Measurements from ENCODE around the gene EXOC3L1. TPM values are rescaled to one million over a fixed set of nuclear protein-coding genes. Genes with fewer than 3 reads are reported as not detected.

EXOC3L1 gene
- total RNA-seq, 4 donors from 2014 or later = 0.29 to 5.1 (median 1.8) TPM

GRCh38 chr16:67169011-67169451, 20.9 kb downstream of the EXOC3L1 start:
- Histone ChIP-seq H3K27me3 (no peaks in the 10 kb centered on the region), H3K4me1 (peaks cover 0 to 15% of the 10 kb centered on the region in 2 donors), H3K9me3 (no peaks in the 10 kb centered on the region), H3K27ac (peak overlapping the region in 1 of 2 donors; percentile 93), H3K36me3 (no peaks in the 10 kb centered on the region), H3K4me3 (no peak overlapping the region)
- TF ChIP-seq POLR2A (IDR thresholded peaks at IDR 0.05) (no peak), CTCF (IDR thresholded peaks at IDR 0.05) (no peak)
- no peak for DNase-seq
- intact Hi-C loops (cut with DNase I; ENCODE audit: low total_unique reads) = no loop called here

GRCh38 chr16:67167588-67167987, 22.3 kb downstream of the EXOC3L1 start:
- TF ChIP-seq CTCF (IDR thresholded peaks at IDR 0.05) (no peak), POLR2A (IDR thresholded peaks at IDR 0.05) (no peak)
- H3K27me3 ChIP-seq = no peaks in the 10 kb centered on the region
- no peak for DNase-seq
- H3K4me1 ChIP-seq = peaks cover 0 to 28% of the 10 kb centered on the region in 2 donors
- intact Hi-C loops (cut with DNase I; ENCODE audit: low total_unique reads) = no loop called here
- H3K4me3 ChIP-seq = no peak overlapping the region
- no peaks in the 10 kb centered on the region for H3K36me3 ChIP-seq
- H3K9me3 ChIP-seq = no peaks in the 10 kb centered on the region
- no peak overlapping the region for H3K27ac ChIP-seq

- H3K27me3 ChIP-seq = no peaks in the 10 kb centered on the region
- no peaks in the 10 kb centered on the region for H3K9me3 ChIP-seq
- H3K4me3 ChIP-seq = no peak overlapping the region
- peaks cover 0 to 28% of the 10 kb centered on the region in 2 donors for H3K4me1 ChIP-seq
- H3K27ac ChIP-seq = no peak overlapping the region
- no peak for DNase-seq
- no peaks in the 10 kb centered on the region for H3K36me3 ChIP-seq
- intact Hi-C loops (cut with DNase I; ENCODE audit: low total_unique reads) = no loop called here
- TF ChIP-seq CTCF (IDR thresholded peaks at IDR 0.05) = no peak
- TF ChIP-seq POLR2A (IDR thresholded peaks at IDR 0.05) = no peak
Measured at GRCh38 chr16:67166598-67167168, 23.3 kb downstream of the EXOC3L1 start.

- no peak overlapping the region for H3K27ac ChIP-seq
- no peak for DNase-seq
- no peaks in the 10 kb centered on the region for H3K27me3 ChIP-seq
- H3K4me3 ChIP-seq = no peak overlapping the region
- no peaks in the 10 kb centered on the region for H3K9me3 ChIP-seq
- no peak for TF ChIP-seq CTCF (IDR thresholded peaks at IDR 0.05)
- TF ChIP-seq POLR2A (IDR thresholded peaks at IDR 0.05) = no peak
- peaks cover 0 to 33% of the 10 kb centered on the region in 2 donors for H3K4me1 ChIP-seq
- no peaks in the 10 kb centered on the region for H3K36me3 ChIP-seq
- intact Hi-C loops (cut with DNase I; ENCODE audit: low total_unique reads) = no loop called here
Measured at GRCh38 chr16:67166110-67166547, 23.8 kb downstream of the EXOC3L1 start.

- no peak for TF ChIP-seq POLR2A (IDR thresholded peaks at IDR 0.05)
- no peak for TF ChIP-seq CTCF (IDR thresholded peaks at IDR 0.05)
- intact Hi-C loops (cut with DNase I; ENCODE audit: low total_unique reads) = no loop called here
- no peaks in the 10 kb centered on the region for H3K9me3 ChIP-seq
- H3K4me1 ChIP-seq = peaks cover 0 to 34% of the 10 kb centered on the region in 2 donors
- no peaks in the 10 kb centered on the region for H3K36me3 ChIP-seq
- DNase-seq = no peak
- H3K27me3 ChIP-seq = no peaks in the 10 kb centered on the region
- peak overlapping the region in 1 of 2 donors; percentile 37 for H3K27ac ChIP-seq
- peak overlapping the region; percentile 28 to 32 for H3K4me3 ChIP-seq
Measured at GRCh38 chr16:67165121-67166078, 24.5 kb downstream of the EXOC3L1 start.
